HG03378 (cell line): ENCODE results near the gene PTX4.

Experiments
- ATAC-seq: cut with Tn5 transposase; IDR thresholded peaks from one replicate; pipeline ENCODE4 v1.9.1; 2021; ENCODE audit warnings: mild to moderate bottlenecking, moderate library complexity; ENCODE audit not compliant: unreplicated experiment

Gene PTX4

GRCh38 chr16:1464894-1465566 is 23.7 kb downstream of the PTX4 start:
- ATAC-seq, result no peak

- ATAC-seq, result no peak
Observed at GRCh38 chr16:1464196-1464893, 24.4 kb downstream of the PTX4 start.

- ATAC-seq, result no peak
Observed at GRCh38 chr16:1461146-1461545, 27.6 kb downstream of the PTX4 start.

GRCh38 chr16:1460602-1461138 is 28.1 kb downstream of the PTX4 start:
- ATAC-seq, result no peak

- no peak for ATAC-seq
Observed at GRCh38 chr16:1459967-1460366, 28.8 kb downstream of the PTX4 start.

- ATAC-seq, result no peak
Observed at GRCh38 chr16:1458977-1459341, 29.8 kb downstream of the PTX4 start.

- ATAC-seq, result no peak
Observed at GRCh38 chr16:1458336-1458976, 30.3 kb downstream of the PTX4 start.

GRCh38 chr16:1457489-1458245 is 31.1 kb downstream of the PTX4 start:
- ATAC-seq, result no peak

- ATAC-seq, result no peak
Observed at GRCh38 chr16:1456951-1457350, 31.8 kb downstream of the PTX4 start.

GRCh38 chr16:1455190-1456171 is 33.3 kb downstream of the PTX4 start:
- ATAC-seq, result no peak

GRCh38 chr16:1454561-1454960 is 34.2 kb downstream of the PTX4 start:
- no peak for ATAC-seq

GRCh38 chr16:1453316-1453715 is 35.4 kb downstream of the PTX4 start:
- no peak for ATAC-seq

- ATAC-seq, result no peak
Observed at GRCh38 chr16:1452530-1452929, 36.2 kb downstream of the PTX4 start.

GRCh38 chr16:1451702-1452392 is 36.9 kb downstream of the PTX4 start:
- no peak for ATAC-seq

- no peak for ATAC-seq
Observed at GRCh38 chr16:1450841-1451240, 37.9 kb downstream of the PTX4 start.

- ATAC-seq, result no peak
Observed at GRCh38 chr16:1450218-1450617, 38.5 kb downstream of the PTX4 start.

- no peak for ATAC-seq
Observed at GRCh38 chr16:1449201-1449788, 39.4 kb downstream of the PTX4 start.

GRCh38 chr16:1448536-1449116 is 40.1 kb downstream of the PTX4 start:
- no peak for ATAC-seq

GRCh38 chr16:1447965-1448364 is 40.8 kb downstream of the PTX4 start:
- ATAC-seq, result no peak
